LNCAP (cell line): ENCODE results near the gene THOC1.
A peak's percentile ranks its signal among the peaks of the same experiment; 100 is the strongest.

Source experiments
- CTCF ChIP-seq: fragments of 450-650 bp; IDR thresholded peaks from 2 replicates; pipeline ENCODE4 v1.5.1; 2017; ENCODE audit warnings: mild to moderate bottlenecking

THOC1 gene

DNA sequence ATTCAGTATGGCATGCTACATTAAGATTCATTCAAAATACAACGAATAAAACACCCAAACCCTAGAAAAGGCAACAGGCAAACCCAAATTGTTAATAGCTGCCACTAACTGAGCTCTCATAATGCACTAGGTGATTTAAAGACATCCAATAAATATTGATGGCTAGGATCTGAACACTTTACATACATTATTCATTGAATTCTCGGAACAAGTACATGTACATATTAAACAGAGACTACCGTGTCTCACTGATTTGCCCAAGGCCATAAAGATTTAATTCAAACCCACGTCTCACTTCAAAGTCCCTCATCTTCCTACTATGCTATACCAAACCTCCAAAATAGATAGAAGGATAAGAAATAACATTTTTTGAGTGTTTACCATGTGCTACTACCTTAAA is 42.1 kb downstream of the THOC1 start:
- TF ChIP-seq CTCF = no peak

DNA sequence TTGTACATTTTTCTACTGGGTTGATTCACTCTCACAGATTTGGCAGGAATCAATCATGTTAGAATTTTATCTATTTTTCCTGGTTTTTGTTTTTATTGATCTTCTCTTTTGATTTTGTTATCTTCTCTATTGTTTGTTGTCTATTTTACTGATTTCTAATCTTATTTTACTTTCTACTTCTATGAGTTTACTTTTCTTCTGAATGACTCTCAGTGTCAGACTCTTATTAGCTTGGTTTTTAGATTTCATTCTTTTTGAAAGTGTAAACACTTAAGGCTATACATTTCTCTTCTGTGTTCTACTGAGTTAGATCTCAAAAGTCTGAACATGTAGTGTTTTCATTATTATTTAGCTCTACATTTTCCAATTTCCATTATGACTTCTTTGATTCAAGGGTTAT is 47.1 kb downstream of the THOC1 start:
- TF ChIP-seq CTCF = no peak

DNA sequence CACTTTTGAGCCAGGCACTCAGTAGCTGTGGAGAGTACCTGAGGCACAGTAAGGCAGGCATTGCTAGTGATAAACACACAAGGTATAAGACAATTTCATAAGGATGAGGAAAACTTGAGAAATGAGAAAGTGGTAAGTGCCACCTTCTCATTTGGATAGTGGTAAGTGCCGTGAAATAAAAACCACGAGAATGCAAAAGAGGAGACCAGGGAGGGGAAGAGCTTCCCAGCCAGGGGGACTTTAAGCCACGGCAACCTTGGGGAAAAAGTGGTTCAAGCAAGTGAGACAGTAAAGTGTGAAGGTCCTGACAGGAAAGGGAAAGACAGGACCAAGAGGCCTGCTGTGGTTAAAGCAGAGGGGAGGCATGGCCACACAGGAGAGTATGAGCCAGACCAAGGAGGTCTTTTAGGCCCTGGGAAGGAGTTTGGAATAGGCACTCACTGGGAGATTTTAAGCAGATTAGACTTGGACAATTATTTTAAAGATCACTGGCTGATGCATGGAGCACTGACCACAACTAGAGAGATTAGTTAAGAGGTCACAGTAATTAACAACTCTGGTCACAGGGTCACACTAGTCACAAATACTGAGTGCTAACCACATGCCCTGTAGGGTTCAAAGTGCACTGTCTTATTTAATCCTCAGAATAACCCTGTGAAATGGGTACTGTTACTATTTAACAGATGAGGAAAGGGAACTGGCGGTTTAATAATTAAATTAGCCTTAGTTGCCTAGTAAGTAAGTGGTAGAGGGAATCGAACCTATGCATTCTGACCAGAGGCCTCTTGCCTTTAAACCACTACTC is 50.1 kb downstream of the THOC1 start:
- no peak for TF ChIP-seq CTCF

- TF ChIP-seq CTCF = no peak
Observed at GRCh38 chr18:215448-216010, 52.3 kb downstream of the THOC1 start.

GRCh38 chr18:213966-214365 is 53.9 kb downstream of the THOC1 start:
- no peak for TF ChIP-seq CTCF

GRCh38 chr18:213505-213904 is 54.3 kb downstream of the THOC1 start:
- TF ChIP-seq CTCF = no peak

DNA sequence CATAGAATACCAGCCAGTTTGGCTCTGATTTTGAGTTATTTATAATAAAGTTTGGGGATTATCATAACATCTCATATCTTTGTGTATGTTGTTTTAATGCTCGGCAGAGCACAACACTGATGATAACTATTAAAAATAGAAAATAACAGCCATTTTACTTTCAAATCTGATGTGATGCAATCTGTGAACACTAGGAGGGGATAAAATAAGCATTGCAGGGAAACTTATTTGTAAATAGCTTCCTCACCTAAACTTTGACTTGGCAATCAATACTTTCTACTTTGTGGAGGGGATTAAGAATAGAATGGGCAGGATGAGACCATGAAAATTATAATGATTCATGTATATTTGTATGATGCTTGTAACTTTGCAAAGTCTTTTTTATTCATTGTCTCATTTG is 55.1 kb downstream of the THOC1 start:
- peak; percentile 14; the same call in 1 of the 2 replicates for TF ChIP-seq CTCF
